ENCODE measurements around the gene CHCHD3. TPM values are rescaled to one million over a fixed set of nuclear protein-coding genes. Genes with fewer than 3 reads are reported as not detected.

CHCHD3 gene
- total and polyA plus RNA-seq, 4 donors = 25.5 to 37.8 (median 31.8) TPM

DNA sequence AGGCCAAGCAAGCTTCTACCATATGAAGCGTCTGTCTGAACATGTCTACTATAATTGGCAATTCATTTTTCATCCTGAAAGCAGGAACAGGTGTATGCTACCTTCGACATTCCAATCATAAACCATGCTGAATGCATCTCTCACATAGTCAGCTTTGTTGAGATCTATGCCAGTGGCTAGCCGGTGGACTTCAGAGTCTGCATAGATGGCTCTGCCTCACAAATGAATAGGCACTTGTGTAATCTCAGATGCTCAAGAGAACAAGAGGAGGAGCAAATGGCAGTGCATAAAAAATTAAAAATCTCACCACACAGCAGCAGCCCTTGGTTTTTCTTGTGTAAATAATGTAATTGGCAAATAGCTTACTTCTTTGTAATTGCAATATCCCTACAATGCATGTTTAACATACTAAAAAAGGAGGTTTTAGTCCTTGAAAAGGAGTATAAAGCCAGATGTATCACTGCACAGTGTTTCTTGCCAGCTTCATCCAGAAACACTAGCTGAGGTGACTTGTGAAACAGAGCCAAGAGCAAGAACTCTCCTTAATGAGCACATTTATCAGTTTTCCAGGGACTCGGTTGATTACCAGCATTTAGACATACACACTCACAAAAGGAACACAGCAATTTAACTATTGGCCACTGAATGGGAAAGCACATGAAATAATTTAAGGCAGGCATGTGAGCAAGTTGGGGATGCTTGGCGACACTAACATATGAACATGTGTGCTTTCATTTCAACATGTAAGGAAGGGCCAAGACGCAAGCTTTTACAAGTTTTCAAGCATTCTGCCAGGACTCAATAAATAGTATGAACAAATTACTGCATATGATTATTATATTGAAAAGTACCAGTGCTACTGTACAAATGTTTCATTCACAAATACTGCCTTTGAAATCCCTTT lies 255.7 kb downstream of the CHCHD3 start:
- Histone ChIP-seq H3K9ac (ENCODE audit: low read depth in 1 of 2, low read length in 2 of 2) (no peak overlapping the region), H3K4me1 (ENCODE audit: control insufficient read depth in 4 of 4, insufficient read depth in 4 of 4, low read length in 3 of 4) (no peaks in the 10 kb centered on the region), H3K27me3 (ENCODE audit: control insufficient read depth in 4 of 4, insufficient read depth in 4 of 4, low read length in 3 of 4) (no peaks in the 10 kb centered on the region), H3K27ac (ENCODE audit: low read depth in 1 of 2, low read length in 2 of 2) (no peak overlapping the region), H3K4me3 (ENCODE audit: low read depth in 1 of 3, low read length in 3 of 3) (no peak overlapping the region), H3K36me3 (ENCODE audit: control insufficient read depth in 4 of 4, insufficient read depth in 3 of 4, low read depth in 1 of 4, low read length in 3 of 4) (peaks cover 0 to 2% (median 0%) of the 10 kb centered on the region in 4 donors), H3K9me3 (ENCODE audit: control insufficient read depth in 4 of 4, low read length in 3 of 4) (no peaks in the 10 kb centered on the region)
- DNase-seq (ENCODE audit: low spot score) = no peak
- no peak for TF ChIP-seq EGR1 (IDR thresholded peaks at IDR 0.05; ENCODE audit: low read depth in 2 of 2)
- no peak for TF ChIP-seq NR2F2 (IDR thresholded peaks at IDR 0.05)
- TF ChIP-seq YY1 (IDR thresholded peaks at IDR 0.05) = no peak
- TF ChIP-seq RXRA (IDR thresholded peaks at IDR 0.05) = no peak
- no peak for TF ChIP-seq TAF1 (conservative IDR thresholded peaks at IDR 0.05)
- WGBS = 97% methylated on average over 6 of the region's 6 CpGs

DNA sequence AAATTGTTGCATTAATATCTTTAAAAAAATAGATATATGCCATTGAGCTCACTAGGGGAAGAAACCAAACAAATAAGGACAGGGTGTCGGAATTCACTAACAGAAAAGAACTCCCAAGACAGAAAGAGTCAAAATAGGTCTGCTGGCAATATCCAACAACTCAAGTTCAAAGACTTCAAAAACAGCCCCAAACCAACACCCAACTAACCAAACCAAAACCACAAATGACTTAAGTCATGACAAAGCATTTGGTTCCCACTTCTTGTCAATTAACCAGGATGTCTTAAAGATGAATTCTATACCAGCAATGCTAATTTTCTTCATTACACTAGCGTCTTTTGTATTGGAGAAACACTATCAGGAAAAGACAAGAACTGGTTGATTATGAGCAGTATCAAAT lies 256.7 kb downstream of the CHCHD3 start:
- TF ChIP-seq FOXA2 (IDR thresholded peaks at IDR 0.05) (no peak), EGR1 (IDR thresholded peaks at IDR 0.05; ENCODE audit: low read depth in 2 of 2) (no peak), RXRA (IDR thresholded peaks at IDR 0.05) (no peak)
- Histone ChIP-seq H3K27me3 (ENCODE audit: control insufficient read depth in 4 of 4, insufficient read depth in 4 of 4, low read length in 3 of 4) (no peaks in the 10 kb centered on the region), H3K4me1 (ENCODE audit: control insufficient read depth in 4 of 4, insufficient read depth in 4 of 4, low read length in 3 of 4) (no peaks in the 10 kb centered on the region), H3K36me3 (ENCODE audit: control insufficient read depth in 4 of 4, insufficient read depth in 3 of 4, low read depth in 1 of 4, low read length in 3 of 4) (peaks cover 0 to 2% (median 0%) of the 10 kb centered on the region in 4 donors), H3K4me3 (ENCODE audit: low read depth in 1 of 3, low read length in 3 of 3) (no peak overlapping the region), H3K27ac (ENCODE audit: low read depth in 1 of 2, low read length in 2 of 2) (no peak overlapping the region), H3K9me3 (ENCODE audit: control insufficient read depth in 4 of 4, low read length in 3 of 4) (no peaks in the 10 kb centered on the region), H3K9ac (ENCODE audit: low read depth in 1 of 2, low read length in 2 of 2) (no peak overlapping the region)
- WGBS = 95% methylated on average over 2 of the region's 2 CpGs
- DNase-seq (ENCODE audit: low spot score) = no peak

DNA sequence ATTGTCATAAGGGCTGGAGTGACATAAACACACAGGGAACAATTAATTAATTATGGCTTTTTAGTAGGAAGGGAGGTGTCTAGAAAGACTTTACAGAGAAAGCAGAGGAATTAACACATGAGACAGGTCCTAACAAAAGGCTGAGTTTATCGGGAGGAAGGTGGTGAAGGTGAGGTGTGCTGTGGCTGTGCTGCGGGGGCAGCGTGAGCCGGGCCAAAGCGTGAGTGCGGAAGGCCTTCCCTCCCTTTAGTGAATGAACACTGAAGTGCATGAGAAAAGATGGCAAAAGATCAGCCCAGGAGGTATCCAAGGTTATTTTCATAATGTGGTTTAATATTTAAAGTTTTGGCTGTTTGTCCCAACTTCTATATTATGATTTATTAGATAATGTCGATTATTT lies 262.2 kb downstream of the CHCHD3 start:
- no peak for DNase-seq (ENCODE audit: low spot score)
- Histone ChIP-seq H3K36me3 (ENCODE audit: control insufficient read depth in 4 of 4, insufficient read depth in 3 of 4, low read depth in 1 of 4, low read length in 3 of 4) (peaks cover 0 to 2% (median 0%) of the 10 kb centered on the region in 4 donors), H3K27ac (ENCODE audit: low read depth in 1 of 2, low read length in 2 of 2) (no peak overlapping the region), H3K4me3 (ENCODE audit: low read depth in 1 of 3, low read length in 3 of 3) (no peak overlapping the region), H3K4me1 (ENCODE audit: control insufficient read depth in 4 of 4, insufficient read depth in 4 of 4, low read length in 3 of 4) (no peaks in the 10 kb centered on the region), H3K9ac (ENCODE audit: low read depth in 1 of 2, low read length in 2 of 2) (no peak overlapping the region), H3K9me3 (ENCODE audit: control insufficient read depth in 4 of 4, low read length in 3 of 4) (no peaks in the 10 kb centered on the region), H3K27me3 (ENCODE audit: control insufficient read depth in 4 of 4, insufficient read depth in 4 of 4, low read length in 3 of 4) (no peaks in the 10 kb centered on the region)
- TF ChIP-seq FOXA2 (IDR thresholded peaks at IDR 0.05) = no peak
- TF ChIP-seq RAD21 (IDR thresholded peaks at IDR 0.05) = no peak
- no peak for TF ChIP-seq GABPA (IDR thresholded peaks at IDR 0.05 in 1 of 2, conservative IDR thresholded peaks at IDR 0.05 in 1 of 2)
- TF ChIP-seq TAF1 (conservative IDR thresholded peaks at IDR 0.05) = no peak
- no peak for TF ChIP-seq HNF4A (conservative IDR thresholded peaks at IDR 0.05)
- TF ChIP-seq, protein P1, sequence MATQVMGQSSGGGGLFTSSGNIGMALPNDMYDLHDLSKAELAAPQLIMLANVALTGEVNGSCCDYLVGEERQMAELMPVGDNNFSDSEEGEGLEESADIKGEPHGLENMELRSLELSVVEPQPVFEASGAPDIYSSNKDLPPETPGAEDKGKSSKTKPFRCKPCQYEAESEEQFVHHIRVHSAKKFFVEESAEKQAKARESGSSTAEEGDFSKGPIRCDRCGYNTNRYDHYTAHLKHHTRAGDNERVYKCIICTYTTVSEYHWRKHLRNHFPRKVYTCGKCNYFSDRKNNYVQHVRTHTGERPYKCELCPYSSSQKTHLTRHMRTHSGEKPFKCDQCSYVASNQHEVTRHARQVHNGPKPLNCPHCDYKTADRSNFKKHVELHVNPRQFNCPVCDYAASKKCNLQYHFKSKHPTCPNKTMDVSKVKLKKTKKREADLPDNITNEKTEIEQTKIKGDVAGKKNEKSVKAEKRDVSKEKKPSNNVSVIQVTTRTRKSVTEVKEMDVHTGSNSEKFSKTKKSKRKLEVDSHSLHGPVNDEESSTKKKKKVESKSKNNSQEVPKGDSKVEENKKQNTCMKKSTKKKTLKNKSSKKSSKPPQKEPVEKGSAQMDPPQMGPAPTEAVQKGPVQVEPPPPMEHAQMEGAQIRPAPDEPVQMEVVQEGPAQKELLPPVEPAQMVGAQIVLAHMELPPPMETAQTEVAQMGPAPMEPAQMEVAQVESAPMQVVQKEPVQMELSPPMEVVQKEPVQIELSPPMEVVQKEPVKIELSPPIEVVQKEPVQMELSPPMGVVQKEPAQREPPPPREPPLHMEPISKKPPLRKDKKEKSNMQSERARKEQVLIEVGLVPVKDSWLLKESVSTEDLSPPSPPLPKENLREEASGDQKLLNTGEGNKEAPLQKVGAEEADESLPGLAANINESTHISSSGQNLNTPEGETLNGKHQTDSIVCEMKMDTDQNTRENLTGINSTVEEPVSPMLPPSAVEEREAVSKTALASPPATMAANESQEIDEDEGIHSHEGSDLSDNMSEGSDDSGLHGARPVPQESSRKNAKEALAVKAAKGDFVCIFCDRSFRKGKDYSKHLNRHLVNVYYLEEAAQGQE (IDR thresholded peaks at IDR 0.05) = no peak
- TF ChIP-seq EGR1 (IDR thresholded peaks at IDR 0.05; ENCODE audit: low read depth in 2 of 2) = no peak
- TF ChIP-seq, protein P2, sequence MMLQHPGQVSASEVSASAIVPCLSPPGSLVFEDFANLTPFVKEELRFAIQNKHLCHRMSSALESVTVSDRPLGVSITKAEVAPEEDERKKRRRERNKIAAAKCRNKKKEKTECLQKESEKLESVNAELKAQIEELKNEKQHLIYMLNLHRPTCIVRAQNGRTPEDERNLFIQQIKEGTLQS (IDR thresholded peaks at IDR 0.05) = no peak
- no peak for TF ChIP-seq NR2F2 (IDR thresholded peaks at IDR 0.05)
- TF ChIP-seq, protein P3, sequence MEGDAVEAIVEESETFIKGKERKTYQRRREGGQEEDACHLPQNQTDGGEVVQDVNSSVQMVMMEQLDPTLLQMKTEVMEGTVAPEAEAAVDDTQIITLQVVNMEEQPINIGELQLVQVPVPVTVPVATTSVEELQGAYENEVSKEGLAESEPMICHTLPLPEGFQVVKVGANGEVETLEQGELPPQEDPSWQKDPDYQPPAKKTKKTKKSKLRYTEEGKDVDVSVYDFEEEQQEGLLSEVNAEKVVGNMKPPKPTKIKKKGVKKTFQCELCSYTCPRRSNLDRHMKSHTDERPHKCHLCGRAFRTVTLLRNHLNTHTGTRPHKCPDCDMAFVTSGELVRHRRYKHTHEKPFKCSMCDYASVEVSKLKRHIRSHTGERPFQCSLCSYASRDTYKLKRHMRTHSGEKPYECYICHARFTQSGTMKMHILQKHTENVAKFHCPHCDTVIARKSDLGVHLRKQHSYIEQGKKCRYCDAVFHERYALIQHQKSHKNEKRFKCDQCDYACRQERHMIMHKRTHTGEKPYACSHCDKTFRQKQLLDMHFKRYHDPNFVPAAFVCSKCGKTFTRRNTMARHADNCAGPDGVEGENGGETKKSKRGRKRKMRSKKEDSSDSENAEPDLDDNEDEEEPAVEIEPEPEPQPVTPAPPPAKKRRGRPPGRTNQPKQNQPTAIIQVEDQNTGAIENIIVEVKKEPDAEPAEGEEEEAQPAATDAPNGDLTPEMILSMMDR (IDR thresholded peaks at IDR 0.05; ENCODE audit: low read depth, low read length, missing input control) = no peak
- TF ChIP-seq SP1 (IDR thresholded peaks at IDR 0.05) = no peak
- no peak for TF ChIP-seq JUND (IDR thresholded peaks at IDR 0.05)
- TF ChIP-seq YY1 (IDR thresholded peaks at IDR 0.05) = no peak
- TF ChIP-seq FOXA1 (IDR thresholded peaks at IDR 0.05) = no peak
- TF ChIP-seq, protein P4, sequence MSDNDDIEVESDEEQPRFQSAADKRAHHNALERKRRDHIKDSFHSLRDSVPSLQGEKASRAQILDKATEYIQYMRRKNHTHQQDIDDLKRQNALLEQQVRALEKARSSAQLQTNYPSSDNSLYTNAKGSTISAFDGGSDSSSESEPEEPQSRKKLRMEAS (IDR thresholded peaks at IDR 0.05) = no peak
- TF ChIP-seq RXRA (IDR thresholded peaks at IDR 0.05) = no peak
- no peak for TF ChIP-seq HNF4G (IDR thresholded peaks at IDR 0.05)
- TF ChIP-seq, protein P5, sequence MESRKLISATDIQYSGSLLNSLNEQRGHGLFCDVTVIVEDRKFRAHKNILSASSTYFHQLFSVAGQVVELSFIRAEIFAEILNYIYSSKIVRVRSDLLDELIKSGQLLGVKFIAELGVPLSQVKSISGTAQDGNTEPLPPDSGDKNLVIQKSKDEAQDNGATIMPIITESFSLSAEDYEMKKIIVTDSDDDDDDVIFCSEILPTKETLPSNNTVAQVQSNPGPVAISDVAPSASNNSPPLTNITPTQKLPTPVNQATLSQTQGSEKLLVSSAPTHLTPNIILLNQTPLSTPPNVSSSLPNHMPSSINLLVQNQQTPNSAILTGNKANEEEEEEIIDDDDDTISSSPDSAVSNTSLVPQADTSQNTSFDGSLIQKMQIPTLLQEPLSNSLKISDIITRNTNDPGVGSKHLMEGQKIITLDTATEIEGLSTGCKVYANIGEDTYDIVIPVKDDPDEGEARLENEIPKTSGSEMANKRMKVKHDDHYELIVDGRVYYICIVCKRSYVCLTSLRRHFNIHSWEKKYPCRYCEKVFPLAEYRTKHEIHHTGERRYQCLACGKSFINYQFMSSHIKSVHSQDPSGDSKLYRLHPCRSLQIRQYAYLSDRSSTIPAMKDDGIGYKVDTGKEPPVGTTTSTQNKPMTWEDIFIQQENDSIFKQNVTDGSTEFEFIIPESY (IDR thresholded peaks at IDR 0.05) = no peak
- 97% methylated on average over 7 of the region's 7 CpGs for WGBS

All from liver (tissue), 9 donors.